Endothelial cell of hepatic sinusoid (primary cell): ENCODE measurements around the gene SLC27A2.
"Not testable (repeated sequence)": the region's sequence is repeated elsewhere in the genome, so short reads cannot be mapped to it uniquely, and the experiment has no call there.

Source experiments
- in situ Hi-C: cut with HindIII; loops from 2 replicates; pipeline ENCODE4 v1.10.0; 2017; ENCODE audit warnings: low sequenced_read_pairs

Gene SLC27A2

DNA sequence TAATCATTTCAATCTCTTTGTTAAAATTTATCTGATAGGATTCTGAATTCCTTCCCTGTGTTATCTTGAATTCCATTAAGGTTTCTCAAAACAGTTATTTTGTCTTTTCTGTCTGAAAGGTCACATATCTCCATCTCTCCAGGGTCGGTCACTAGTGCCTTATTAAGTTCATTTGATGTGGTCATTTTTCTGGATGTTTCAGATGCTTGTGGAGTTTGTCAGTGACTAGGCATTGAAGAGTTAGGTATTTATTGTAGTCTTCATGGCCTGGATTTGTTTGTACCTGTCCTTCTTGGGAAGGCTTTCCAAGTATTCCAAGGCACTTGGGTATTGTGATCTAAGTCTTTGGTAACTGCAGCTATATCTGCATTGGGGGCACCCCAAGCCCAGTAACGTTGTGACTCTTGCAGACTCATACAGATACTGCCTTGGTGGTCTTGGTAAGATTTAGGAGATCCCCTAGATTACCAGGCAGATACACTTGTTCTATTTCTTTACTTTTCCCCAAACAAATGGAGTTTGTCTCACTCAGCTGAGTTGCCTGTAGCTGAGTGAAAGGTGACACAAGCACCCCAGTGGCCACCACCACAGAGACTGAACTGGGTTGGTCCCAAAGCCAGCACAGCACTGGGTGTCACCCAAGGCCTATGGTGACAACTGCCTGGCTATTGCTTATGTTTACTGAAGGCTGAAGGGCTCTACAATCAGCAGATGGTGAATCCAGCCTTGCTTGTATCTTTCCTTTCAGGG lies 18.9 kb upstream of the SLC27A2 start:
- in situ Hi-C loops = no loop called here

DNA sequence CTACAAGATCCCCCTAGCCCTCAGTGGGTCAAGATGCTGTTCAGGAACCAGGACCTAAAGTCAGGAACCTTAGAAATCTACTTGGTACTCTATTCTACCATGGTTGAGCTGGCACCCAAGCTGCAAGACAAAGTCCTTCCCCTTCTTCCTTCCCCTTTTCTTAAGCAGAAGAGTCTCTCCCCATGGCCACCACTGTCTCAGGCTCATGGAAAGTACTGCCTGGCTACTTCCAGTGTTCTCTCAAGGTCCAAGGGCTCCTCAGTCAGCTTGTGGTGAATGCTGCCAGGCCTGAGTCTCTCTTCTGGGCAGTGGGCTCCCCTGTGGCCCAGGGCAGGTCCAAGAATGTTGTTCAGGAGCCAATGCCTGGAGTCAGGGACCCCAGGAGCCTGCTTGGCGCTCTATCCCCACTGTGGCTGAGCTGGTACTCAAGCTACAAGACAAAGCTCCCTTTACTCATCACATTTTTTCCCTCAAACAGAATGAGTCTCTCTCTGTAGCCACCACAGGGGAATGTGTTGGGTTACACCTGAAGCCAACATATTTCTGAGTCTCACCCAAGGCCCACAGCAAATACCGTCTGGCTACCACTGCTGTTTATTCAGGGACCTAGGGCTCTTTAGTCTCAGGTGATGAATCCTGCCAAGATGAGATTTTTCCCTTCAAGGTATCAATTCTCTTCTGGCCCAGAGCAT lies 18.1 kb upstream of the SLC27A2 start:
- in situ Hi-C loops = no loop called here

DNA sequence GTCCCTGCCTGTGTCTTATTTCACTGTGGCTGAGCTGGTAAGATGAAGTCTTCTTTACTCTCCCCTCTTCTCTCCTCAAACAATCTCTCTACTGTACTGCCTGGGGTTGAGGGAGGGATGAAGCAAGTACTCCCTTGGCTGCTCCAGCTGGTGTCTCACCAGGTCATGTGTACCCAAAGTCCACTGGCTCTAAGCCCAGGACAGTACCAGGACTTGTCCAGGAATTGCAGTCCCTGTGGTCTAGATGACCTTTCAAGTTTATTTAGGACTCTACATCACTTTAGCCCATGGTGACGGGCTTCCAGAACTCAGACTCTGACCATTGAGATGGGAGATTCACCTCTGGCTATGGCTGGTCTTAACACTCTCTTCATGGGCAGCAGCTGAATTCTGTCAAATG lies 17.5 kb upstream of the SLC27A2 start:
- in situ Hi-C loops = no loop called here

DNA sequence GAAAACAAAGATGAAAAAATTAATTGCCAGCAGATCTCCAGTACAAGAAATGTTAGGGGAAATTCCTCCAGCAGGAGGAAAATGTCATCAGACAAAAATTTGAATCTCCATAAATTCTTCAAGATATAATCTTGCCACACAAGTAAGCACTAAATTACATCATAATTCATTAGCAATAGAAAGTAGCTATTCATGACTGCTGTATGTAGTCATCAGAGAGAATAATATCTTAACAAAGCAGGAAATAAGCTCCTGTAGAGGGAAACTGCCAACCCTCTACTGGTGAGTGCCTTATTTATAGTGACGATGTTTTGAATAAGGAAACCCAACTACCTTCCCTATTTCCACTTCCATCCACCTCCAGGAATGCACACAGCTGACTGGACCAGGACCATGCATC lies 15.8 kb upstream of the SLC27A2 start:
- in situ Hi-C loops = no loop called here

DNA sequence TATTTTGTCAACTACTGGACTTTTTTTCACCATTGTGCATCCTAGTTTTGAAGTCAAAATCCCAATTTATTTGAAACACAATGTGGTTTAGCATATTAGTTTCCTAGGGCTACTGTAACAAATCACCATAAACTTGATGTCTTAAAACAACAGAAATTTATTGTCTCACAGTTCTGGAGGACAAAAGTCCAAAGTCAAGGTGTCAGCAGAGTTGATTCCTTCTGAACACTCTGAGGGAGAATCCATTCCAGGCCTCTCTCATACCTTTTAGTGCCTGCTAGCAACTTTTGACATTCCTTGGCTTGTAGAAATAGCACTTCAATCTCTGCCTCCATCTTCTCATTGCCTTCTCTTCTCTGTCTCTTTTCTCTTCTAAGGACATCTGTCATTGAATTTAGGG lies 14.9 kb upstream of the SLC27A2 start:
- in situ Hi-C loops = no loop called here

DNA sequence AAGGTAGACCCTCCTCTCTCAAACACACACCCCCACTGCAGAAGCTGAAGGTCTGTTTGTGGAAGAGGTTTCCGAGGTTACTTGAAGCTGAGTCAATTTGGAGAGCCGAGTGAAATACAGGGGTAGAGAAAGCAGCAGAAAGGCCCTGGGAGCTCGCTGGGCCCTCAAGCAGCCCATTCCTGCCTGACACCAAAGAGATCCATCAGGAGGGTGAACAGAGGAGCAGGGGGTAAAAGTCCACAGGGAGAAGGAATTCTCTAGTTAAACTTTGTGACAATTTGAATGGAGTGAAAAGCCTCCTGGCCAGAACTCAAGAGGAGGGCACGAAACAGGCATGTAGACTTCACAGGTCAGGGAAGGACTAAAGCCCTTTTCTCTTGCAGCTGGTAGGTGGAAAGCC lies 13.6 kb upstream of the SLC27A2 start:
- in situ Hi-C loops = no loop called here

DNA sequence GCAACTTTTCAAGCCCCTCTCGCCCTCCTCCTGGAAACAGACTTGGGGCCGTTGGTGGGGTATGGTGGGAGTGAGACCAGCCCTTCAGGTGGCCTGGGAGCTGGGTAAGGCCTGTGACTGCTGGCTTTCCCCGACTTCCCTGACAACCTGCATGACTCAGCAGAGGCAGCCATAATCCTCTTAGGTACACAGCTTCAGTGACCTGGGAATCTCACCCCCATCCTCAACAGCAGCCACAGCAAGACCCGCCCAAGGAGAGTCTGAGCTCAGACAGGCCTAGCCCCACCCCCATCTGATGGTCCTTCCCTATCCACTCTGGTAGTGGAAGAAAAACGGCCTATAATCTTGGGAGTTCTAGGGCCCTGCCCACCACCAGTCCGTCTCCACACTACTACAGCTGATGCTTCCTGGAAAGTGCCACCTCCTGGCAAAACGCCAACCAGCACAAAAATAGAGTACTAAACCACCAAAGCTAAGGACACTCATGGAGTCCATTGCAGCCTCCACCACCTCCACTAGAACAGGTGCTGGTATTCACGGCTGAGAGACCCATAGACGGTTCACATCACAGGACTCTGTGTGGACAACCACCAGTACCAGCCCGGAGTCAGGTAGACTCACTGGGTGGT lies 13.1 kb upstream of the SLC27A2 start:
- in situ Hi-C loops = no loop called here

DNA sequence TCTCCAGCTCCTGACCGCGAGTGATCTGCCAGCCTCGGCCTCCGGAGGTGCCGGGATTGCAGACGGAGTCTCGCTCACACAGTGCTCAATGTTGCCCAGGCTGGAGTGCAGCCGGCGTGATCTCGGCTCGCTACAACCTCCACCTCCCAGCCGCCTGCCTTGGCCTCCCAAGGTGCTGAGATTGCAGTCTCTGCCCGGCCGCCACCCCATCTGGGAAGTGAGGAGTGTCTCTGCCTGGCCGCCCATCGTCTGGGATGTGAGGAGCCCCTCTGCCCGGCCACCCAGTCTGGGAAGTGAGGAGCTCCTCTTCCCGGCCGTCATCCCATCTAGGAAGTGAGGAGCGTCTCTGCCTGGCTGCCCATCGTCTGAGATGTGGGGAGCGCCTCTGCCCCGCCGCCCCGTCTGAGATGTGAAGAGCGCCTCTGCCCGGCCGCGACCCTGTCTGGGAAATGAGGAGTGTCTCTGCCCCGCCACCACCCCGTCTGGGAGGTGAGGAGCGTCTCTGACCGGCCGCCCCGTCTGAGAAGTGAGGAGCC lies 9.6 kb upstream of the SLC27A2 start:
- in situ Hi-C loops = not testable (repeated sequence)

DNA sequence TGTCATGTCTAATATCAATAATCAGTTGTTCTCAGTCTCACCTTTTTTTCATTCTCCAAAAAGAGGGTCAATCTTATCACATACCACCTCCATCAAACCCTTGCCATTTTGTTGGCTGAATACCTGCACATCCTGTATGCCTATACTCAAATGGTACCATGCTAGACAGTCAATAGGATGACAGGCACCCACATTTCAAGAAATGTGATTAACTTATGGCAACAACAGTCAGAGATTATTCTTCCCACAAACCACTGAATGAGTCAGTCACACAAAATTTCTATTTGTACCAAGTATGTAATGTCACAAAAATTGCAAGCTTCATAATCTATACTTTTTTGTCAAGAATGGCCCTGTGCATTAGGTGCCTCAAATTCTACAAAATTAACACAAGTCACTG lies 5.1 kb upstream of the SLC27A2 start:
- in situ Hi-C loops = loop anchor here (5.0 kb wide), 1 partner anchor 75 kb away; no protein-coding TSS in a partner anchor

DNA sequence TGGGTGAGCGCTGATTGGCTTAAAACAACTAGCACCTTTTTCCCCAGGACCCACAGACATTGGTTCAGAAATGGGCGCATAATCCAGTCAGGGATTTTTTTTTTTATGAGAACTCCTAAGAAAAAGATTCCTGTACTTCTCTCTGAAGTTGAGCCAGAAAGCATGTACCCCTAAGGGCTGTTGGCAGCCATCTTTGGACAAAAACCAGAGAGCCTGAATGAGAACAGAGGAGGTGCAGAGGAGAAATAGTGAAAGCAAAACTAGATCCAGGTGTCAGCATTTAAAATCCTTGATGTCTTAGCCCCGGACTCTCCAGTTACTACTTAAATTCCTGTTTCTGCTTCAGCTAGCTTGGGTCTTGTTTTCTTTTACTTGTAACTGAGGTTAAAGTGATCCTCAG lies 1.9 kb upstream of the SLC27A2 start:
- in situ Hi-C loops = no loop called here

DNA sequence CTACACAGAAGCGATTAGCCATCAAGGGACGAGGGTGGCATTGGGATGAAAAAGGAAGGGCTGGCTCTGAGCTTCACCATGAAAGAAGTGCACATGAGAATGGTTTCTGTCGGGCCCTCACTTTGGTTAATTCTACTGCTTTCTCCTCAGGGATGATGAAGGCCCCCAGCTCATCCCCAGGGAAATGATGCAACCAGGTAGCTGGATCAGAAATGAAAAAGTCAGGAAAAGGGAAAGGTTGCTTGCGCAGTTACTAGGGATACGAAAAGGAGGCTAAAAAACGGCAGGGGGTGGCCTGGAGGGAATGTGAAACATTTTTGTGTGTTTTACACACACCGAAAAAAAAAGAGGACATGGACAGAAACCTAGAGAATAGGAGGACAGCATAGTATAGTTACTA lies 1.4 kb upstream of the SLC27A2 start:
- in situ Hi-C loops = no loop called here

DNA sequence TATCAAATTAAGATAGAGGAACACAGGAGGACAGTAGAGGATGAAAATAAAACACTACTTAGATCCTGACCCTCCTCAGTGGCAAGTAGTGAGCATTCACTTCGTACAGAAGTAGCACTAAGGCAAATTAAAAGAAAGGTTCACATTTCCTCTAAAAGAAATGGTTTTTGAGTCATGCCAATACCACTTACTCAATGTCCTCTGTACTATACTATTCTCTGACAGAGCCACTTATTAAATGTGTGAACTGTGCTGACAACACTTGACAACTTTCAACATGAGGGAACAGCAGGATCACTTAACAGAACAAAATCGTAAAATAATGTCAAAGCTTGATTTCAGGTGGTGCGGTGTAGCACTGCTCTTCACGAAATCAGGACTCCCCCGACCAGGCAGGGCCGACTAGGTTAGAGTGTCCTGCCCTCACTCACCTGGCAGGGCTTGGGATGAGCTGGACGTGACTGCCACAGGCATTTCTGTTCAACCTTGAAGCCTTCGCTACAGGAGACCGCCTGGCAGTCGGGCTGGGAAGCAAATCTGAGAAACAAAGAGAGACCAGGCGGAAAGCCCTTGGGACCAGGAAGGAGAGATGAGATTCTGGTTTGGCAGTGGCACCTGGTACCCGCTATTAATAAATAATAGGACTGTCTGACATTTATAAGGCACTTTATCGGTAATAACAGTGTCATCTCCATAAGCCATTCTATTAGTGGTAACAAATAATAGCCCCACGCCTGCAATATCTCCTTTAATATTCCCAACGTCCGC lies 611 bp upstream of the SLC27A2 start:
- in situ Hi-C loops = no loop called here

DNA sequence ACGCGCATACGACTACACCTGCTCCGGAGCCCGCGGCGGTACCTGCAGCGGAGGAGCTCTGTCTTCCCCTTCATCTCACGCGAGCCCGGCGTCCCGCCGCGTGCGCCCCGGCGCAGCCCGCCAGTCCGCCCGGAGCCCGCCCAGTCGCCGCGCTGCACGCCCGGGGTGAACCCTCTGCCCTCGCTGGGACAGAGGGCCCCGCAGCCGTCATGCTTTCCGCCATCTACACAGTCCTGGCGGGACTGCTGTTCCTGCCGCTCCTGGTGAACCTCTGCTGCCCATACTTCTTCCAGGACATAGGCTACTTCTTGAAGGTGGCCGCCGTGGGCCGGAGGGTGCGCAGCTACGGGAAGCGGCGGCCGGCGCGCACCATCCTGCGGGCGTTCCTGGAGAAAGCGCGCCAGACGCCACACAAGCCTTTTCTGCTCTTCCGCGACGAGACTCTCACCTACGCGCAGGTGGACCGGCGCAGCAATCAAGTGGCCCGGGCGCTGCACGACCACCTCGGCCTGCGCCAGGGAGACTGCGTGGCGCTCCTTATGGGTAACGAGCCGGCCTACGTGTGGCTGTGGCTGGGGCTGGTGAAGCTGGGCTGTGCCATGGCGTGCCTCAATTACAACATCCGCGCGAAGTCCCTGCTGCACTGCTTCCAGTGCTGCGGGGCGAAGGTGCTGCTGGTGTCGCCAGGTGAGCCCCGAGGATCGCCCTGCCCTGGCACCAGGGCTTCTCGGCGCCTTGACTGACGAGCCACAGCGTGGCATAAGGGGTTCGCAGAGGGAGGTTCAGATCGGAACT lies 420 bp downstream of the SLC27A2 start:
- in situ Hi-C loops = no loop called here

DNA sequence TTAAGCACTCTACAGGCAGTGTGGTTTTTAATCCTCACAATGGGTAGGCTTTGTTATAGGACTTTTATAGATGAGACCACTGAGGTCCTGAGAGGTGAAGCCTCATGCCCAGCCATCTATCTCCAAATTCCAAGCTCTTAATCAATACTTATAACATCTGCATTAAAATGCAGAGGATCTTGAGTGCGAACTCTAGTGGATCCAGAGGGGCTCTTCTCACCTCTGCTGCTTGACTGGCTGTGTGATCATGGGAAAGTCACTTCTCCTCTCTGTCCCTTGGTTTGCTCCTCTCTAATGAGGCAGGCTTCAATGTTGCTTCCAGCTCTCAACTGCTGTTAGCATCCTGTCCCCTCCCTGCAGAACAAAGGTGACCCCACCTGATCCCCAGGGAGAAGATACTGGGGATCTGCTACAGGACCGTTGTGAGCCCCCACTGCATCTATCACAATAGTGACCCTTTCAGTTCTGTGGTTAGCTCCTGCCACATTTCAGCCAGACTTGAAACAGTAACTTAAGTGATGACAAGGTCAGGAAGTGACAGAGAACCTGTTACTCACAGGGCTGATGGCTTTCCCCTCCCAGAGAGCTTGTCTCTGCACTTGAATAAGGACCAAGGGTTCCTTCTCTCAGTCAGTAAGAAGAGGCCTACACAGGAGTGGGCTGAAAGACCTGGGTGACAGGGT lies 1.3 kb downstream of the SLC27A2 start:
- in situ Hi-C loops = no loop called here

DNA sequence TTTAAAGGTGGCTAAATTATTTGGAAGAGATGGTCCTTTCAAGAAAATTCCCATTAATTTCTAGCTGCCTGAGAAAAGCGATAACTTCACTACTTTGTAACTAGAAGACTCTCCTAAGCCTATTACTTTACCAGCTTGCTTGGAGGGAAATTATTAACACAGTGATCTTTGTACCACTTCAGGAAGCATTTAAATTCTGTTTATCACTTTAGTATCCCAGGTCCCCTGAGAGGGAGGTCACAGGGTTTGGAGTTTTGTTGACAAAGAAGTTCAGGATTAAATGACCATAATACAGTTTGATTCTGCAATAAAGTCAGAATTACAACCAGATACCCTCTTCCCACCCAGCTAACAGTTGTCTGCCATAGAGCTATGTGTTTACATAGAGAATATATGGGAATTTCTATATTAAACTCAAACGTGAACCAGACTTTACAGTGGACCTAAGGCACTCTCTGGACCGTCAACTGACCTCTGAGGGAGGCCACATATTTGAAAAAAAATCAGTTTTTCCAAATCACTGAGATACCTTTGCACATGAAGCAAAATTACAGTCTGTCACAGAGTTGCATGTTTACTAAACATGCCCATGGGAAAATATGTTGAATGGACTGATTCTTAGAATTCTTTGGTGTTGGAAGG lies 3.0 kb downstream of the SLC27A2 start:
- in situ Hi-C loops = no loop called here

DNA sequence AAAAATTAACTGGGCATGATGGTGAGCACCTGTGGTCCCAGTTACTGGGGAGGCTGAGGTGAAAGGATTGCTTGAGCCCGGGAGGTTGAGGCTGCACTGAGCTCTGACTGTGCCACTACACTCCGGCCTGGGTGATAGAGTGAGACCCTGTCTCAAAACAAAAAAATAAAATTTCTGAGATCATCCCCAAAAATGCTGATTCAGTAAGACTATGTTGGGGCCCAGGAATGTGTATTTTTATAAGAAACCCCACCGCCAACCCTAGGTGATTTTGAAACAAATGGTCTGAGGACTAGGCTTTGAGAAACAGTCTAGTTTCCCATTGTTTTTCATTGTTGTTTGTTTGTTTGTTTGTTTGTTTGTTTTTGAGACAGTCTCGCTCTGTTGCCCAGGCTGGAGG lies 4.1 kb downstream of the SLC27A2 start:
- in situ Hi-C loops = no loop called here

DNA sequence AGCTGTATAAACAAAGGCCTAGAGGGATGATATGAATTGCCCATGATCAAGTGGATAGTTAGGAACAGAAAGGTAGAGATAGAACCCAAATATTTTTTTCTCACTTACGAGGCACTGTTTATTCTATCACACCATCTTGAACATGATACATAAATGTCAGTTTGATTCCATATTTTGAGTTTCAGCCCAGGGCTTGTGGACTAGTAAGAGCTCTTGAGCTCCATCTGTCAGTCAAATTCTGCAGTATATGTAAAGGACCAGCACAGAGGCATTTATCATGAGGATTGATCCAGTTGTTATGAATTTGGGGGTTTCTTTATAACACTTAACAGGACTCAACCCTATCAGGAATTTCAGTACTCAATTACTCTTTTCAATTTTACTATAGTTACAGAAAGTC lies 4.8 kb downstream of the SLC27A2 start:
- in situ Hi-C loops = no loop called here

DNA sequence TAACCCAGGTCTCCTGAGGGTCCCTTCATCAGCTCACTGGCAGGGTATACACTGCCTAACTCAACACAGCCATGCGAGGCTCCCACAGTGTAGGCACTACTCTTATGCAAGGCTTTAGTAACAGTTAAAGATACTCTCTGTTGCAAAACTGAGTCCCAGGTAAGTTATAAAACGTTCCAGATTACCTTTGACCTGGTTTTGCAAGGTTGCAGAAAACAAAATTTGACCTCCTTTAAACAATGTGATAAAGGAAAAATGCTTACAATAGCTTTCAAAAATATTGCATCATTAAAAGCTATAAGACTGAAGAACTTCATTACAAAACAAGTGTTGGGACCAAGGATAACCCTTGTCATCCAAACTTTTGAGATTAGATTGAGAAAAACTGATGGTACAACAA lies 5.5 kb downstream of the SLC27A2 start:
- in situ Hi-C loops = no loop called here

DNA sequence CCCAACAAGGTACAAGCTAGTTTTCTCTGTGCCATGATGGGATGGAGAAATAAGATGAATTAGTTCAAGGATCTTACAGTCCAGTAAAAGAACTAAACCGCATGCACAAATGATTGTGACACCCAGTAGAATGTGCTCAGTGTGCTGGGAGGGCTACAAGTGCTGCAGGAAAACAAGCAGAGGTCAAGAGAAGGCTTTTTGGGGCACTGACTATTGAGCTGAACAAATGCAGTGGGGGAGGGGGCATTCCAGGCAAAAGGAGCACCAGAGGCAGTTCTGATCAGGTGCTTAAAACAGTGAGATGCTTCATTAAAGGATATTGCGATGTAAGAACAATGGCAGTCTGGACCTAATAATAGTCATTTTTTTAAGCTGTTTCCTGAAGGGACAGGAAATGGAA lies 6.0 kb downstream of the SLC27A2 start:
- in situ Hi-C loops = no loop called here
